Transverse colon (tissue), 3 donors: Measurements from ENCODE around the gene SULT4A1.

Experiments used
- POLR2A ChIP-seq: fragments of 450-650 bp; IDR thresholded peaks from one replicate; pipeline ENCODE4 v1.6.1; 2016; ENCODE audit warnings: antibody characterized with exemption, mild to moderate bottlenecking, moderate library complexity
- POLR2AphosphoS5 ChIP-seq, 3 donors: sonication (generic); formaldehyde crosslinking; IDR thresholded peaks; one replicate each; pipeline ENCODE4 v1.6.1; 2016; ENCODE audit warnings: antibody characterized with exemption in 3 of 3

GRCh38 chr22:43824724-43825420 lies 37.4 kb downstream of the SULT4A1 start:
- TF ChIP-seq POLR2A: no peak
- no peak for TF ChIP-seq POLR2AphosphoS5 (IDR thresholded peaks at IDR 0.05)
